GM18502 (cell line): Measurements from ENCODE around the gene CACNA1A.

Source experiments
- ATAC-seq: cut with Tn5 transposase; IDR thresholded peaks from one replicate; pipeline ENCODE4 v1.9.1; 2021; ENCODE audit warnings: mild to moderate bottlenecking; ENCODE audit not compliant: unreplicated experiment, poor library complexity

The CACNA1A gene

DNA sequence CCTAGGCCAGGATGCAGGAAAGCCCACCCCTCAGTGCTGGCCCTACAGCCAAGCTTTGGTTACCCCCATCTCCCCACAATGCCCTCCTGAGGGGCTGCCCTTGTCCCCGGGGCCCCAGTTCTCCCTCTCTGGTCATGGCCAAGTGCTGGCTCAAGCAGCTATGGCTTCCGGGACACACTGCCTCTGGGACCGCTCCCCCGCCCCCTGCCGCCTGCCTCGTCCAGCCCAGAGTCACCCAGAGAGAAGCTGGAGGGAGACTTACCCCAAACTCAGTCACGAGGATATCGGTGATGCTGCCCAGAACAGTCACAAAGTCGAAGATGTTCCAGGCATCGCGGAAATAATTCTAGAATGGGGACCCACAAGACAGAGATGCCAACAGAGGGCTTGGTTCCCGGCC, 261.4 kb downstream of the CACNA1A start:
- no peak for ATAC-seq

DNA sequence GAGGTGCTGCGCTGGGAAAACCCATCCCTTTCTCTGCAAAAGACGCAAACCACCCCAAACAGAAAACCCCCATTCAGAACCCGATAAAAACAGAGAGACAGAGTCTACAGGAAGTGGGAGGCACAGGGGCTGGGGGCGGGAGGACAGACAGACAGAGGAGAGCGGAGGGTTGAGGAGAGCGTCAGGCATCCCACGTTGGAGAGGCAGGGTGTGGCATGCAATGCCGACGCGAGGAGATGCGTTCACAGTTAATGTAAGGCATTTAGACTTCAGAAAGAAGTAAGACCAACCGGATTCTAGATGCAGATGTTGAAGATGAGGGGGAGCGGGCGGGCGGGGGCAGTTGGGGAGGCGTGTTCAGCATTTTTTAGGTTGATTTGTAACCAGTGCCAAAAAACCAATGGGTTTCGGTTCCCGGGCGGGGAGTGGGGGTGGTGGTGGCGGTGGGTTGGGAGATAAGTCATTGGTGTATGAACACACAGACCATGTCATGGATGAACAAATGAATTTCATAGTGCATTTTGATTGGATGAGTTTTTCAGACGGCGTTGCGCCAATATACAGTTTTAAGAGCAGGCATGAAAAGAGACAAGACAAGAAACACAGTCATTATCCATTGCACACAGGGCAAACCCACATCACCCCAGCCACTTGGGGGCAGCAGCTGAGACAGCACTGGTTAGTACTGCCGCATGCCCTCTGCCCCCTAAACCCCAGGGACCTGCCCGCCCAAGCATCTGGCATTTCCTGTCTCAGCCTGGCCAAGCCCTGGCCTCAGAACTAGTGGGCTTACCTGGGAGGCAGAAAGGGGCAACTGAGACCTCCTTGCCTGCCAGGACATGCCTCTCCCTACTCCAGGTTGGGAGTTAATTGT, 264.8 kb downstream of the CACNA1A start:
- no peak for ATAC-seq

DNA sequence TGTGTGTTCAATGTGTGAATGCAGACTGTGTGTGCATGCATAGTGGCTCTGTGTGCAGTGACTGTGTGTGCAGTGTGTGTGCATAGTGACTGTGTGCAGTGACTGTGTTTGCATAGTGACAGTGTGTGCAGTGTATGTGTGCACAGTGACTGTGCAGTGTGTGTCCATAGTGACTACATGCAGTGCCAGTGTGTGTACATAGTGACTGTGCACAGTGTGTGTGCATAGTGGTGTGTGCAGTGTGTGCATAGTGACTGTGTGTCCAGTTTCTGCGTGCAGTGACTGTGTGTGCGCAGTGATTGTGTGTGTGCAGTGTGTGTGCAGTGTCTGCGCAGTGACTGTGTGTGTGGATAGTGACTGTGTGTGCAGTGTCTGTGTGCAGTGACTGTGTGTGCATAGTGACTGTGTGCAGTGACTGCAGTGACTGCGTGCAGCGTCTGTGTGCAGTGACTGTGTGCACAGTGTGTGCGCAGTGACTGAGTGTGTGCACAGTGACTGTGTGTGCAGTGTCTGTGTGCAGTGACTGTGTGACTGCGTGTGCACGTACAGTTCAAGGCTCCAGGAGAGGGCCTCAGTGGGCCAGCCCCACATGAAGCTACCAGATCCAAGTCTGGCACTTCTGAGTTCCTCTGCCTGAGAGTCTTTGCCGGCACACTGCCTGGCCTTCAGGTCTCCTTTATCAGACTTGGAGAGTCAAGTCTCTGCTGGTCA, 265.8 kb downstream of the CACNA1A start:
- no peak for ATAC-seq

DNA sequence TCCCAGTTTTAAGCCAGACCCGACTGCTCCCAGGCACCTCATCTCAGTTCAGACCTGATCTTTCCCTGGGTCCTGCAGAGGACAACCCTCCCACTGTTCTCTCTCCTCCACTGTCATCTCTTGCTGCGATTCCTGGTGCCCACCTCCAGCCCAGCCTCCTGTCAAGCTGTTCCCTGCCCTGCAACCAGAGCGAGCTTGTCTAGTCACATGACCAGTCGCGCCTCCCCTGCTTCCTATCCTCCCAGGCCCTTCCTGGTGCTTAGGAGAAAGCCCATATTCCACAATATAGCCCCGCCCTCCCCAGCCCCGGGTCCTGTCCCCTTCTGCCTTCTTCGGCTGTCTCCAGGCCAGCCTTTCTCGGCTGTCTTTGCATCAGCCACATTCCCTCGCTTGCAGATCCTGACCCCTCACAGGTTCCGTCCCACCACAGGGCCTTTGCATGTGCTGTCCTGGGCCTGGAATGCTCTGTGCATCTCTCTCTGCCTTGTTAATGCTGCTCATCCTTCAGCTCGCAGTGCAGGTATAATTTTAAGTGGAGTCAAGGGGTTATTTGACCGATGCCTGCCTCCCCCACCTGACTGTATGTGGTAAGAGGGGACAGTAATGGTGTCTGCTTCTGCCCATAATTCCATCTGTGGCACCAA, 267.3 kb downstream of the CACNA1A start:
- ATAC-seq, result no peak

DNA sequence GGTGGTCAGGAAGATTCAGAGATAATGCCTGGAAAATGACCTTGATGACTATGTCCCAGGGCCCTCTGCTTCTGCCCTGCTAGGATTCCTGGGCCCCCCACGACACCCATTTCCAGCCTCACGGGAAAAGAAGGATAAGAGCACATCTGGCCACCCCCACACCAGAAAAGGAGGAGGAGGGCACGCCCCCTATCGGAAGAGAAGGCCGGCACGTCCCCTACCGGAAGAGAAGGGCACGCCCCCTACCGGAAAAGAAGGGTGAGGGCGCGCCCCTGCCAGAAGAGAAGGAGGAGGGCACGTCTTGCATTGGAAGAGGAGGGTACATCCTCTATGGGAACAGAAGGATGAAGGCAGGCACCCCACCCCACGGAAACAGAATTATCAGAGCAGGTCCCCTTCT, 271.8 kb downstream of the CACNA1A start:
- no peak for ATAC-seq

DNA sequence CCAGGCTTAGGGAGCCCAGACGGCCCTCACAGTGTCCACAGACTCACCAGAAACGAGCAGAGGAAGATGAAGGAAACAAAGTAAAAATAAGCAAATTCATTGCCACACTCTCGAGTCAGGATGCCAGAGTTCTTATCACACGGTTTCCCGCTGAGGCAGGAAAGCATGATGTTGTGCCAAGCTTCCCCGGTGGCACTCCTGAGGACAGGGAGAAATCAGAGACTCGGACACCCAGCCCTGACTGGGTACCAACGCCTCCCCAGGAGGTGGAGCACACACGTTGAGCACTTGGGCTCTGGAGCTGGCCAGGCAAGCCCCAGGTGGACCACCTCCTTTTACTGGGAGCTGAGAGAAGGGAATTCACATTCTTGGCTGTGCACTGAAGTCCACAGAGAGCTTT, 274.6 kb downstream of the CACNA1A start:
- no peak for ATAC-seq

DNA sequence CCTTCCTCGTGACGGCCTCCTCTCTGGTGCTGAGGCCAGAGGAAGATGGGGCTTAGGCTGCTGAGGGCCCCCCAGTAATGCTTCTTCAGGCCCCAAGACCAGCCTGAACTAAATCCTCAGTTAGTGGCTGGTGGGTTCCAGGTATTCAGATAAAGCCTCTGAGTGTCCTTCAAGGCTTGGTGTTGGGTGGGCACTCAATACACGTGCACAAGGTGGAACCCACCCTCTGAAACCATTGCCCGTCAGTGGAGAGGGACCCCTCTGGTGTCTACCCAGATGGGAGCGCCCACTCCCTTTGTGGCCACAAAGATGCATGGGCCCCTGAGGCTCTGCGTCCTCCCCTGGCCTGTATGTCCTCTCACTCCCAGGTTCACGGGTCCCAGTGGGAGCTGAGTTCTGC, 277.0 kb downstream of the CACNA1A start:
- ATAC-seq, result no peak

DNA sequence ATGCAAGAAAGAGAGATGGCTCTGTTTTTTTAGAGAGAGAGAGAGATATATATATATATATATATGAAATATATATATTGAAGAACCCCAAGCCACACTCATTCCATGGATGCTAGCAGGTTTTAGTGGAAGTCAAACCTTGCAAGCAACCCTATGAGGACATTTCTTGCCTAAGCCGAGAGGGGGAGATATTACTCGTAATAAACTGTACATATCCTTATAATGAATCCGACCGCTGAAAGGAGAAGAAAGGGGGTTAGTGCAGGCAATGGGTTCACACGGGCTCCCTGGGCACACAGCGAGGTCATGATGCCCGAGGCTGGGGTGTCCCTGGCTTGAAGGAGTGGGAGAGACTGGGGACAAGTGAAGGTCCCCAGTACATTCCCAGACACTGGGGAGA, 277.7 kb downstream of the CACNA1A start:
- no peak for ATAC-seq

DNA sequence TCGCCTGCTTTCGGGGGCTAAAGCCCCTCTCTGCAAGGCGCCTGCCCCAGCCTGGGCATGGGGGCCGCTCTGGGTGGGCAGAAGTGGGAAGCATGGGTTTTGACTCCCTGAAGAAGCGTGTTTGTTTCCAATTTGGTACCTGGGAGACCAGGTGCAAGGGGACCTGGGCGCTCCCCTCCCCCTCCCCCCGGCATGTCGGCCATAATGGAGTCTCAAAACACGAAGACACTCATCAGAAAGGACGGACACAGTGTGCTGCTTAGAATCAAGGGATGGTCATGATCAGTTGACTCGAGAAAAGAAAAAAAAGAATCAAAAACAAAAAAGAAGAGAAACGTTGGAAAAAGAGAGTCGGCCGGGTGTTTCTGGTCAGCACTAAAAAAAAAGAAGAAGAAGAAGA, 279.3 kb downstream of the CACNA1A start:
- ATAC-seq, result no peak

DNA sequence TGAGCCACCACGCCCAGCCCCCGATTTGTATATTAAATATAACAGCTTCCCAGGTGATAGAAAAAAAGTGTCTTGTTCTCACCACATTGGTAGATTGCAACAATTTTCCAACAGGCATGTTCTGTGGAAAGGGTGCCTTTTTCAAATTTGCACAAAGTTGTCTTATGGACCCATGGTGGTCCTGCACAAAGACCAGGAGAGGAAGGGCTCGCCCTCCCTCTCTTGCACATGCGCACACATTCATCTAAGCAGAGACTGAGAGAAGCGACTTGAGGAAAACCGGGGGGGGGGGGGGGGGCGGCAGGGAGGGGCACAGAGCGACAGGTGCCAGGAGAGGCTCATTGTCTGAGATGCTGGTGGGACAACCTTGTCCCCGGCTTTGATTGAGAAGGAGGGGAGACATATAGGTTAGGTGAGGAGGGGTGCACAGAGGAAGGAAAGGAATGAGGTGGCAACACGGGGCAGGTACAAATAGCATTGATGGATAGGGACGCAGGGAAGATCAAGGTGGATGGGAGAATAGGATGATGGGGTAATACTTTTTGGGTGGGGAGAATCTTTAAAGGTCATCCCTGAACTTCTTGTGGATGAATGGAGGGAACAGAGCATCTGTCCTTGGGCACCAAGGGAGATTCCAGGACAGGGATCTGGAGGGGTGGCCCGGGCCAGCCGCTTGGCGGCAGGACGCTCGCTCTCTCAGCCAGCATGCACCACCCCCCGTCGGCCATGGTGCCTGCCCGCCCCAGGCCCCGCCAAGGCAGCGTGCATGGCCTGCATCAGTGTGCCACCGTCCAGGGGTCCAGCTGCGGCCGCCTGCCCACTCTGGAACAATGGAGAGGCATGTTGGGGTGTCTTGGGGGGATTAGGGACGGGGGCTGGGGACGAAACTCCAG, 280.1 kb downstream of the CACNA1A start:
- ATAC-seq, result no peak

DNA sequence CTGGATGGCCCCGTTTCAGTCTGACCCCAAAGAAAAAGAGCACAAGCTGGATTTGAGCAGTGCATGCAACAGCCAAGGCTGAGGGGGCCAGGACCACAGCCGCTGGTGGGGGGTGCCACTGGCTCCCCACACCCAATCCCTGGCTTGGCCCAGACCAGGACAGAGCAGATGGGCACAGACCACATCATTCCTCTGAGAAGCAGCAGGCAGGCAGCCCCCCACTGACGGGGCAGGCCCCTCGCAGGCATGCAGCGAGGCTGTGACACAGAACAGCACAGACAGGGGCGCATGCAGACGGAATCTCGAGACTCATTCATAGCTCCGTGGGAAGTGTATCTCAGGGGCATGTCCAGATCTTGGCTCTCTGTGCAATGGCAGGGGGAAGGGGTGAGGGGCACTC, 281.2 kb downstream of the CACNA1A start:
- ATAC-seq, result no peak

DNA sequence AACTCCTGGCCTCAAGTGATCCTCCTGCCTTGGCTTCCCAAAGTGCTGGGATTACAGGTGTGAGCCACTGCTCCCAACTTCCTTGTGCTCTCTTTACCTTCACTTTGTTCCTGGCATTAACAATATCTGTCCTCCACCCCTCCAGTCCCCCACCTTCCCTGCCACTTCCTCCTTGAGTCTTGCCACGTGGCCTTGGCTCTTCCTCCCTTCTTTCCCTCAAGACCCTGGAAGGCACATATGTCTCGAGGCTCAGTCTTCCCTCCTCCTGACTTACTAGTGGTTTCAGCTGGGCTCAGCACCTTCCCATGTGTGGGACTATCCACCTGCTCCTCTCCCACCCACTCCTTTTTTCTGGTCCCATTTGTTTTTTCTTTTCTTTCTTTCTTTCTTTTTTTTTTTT, 285.4 kb downstream of the CACNA1A start:
- no peak for ATAC-seq

DNA sequence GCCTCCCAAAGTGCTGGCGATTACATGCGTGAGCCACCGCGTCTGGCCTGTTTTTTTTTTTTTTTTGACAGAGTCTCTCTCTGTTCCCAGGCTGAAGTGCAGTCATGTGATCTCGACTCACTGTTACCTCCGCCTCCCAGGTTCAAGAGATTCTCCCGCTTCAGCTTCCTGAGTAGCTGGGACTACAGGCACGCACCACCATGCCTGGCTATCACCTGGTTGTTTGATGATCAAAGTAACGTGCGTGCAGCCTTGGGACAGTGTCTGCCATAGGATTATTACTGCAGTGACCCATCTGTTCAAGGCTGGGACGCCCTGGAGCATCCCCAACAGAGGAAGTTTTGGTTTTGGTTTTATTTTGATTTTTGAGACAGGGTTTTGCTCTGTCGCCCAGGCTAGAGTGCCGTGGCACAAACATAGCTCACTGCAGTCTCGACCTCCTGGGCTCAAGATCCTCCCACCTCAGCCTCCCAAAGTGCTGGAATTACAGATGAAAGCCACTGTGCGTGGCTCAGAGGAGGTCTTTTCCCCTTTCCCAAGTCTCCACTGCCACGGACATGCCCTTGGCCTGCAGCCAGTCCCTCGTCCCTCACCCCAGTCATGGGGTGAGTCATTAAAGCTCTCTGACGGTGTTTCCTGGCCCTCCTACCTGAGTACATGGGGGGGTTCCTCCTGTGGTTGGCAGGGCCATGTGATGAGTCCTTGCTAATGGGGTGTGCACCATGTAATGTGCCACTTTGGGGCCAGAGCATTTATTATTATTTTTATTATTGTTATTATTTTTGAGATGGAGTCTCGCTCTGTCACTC, 290.5 kb downstream of the CACNA1A start:
- ATAC-seq, result no peak

DNA sequence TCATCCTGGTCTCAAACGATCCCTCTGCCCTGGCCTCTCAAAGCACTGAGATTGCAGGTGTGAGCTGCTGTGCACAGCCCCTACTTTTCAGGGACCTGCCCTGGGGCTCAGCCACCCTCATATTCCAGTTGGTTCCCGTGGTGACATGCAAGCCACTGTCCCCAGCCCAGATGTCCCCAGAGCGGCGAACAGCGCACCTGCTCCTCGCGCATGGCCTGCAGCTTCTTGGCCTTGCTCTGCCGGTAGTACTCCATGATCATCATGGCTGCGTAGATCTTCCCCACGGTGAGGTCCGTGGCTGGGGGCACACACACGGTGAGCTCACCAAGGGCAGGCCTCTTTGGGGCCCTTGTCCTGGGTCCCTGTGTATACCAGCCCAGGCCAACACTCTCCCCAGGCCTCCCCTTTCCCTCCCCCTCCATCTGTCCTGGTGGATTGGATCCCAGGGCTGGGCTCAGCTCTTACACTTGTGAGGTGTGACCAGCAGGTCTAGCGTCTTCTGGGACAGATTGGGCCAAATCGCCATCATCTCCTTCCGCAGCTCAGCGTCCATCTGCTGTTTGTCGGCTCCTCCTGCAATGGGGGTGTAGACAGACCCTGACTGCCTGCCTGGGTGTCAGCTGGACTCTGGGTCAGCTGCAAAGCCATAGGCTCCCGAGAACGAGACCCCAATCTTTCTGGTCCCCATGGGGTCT, 292.1 kb downstream of the CACNA1A start:
- ATAC-seq, result no peak

DNA sequence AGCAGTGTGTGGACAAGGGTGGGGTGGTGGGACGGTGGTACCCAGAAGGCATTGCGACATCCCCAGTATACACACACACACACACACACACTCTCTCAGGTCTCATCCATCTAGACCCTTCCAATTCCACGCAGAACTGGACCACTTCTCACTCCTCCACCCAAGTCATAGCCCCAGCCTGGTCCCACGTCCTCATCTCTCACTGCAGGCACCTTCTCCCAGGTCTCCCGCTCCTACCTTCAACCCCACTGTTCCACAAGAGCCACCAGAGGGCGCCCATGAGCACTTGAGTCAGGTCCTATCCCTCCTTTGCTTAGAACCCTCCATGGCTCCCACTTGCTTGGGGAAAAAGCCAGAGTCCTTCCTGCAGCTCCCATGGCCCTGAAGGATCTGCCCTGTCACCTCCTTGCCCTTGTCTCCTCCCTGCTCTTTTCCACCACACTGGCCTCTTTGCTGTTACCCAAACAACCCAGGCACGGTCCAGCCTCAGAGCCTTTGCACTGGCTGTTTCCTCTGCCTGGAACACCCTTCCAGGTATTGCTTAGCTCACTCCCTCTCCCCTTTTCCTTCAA, 293.4 kb downstream of the CACNA1A start:
- ATAC-seq, result no peak

DNA sequence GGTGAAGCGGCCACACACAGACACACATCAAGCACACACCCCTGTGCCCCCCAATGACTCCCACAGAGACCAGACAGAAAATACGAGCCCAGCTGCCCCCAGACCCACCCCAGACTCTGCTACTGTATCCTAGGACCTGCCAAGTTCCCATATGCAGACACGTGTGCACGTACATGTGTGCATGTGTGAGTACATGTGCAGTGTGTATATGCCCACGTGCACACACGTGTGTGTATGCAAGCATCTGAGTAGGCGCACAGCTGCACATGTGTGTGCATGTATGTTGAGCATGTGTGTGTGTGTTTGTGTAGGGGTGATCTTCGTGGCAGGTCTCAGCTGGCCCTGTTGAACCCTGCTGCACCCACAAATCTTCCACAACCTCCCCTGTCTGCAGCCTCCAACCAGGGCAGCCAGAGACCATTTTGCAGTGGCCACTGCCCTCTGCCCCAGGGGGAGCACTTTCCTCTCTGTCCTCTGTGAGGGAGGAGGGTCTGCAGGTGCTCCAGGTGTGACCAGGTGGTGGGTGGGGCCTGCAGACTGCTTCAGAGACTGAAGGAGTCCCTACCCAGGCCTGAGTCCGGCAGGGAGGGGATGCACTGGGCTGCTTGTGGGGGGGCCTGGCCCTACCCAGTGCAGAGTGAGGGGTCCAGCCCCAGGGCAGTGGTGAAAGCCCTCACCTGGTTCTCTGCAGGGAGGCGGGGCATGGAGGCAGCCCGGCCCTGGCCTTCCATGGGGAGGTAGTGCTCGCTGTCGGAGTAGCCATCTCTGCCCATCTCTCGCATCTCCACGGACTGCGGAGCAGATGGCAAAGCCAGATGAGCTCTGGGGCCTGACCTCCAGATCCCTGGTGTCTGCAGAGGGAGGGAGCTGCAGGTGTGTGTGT, 294.6 kb downstream of the CACNA1A start:
- ATAC-seq, result no peak

DNA sequence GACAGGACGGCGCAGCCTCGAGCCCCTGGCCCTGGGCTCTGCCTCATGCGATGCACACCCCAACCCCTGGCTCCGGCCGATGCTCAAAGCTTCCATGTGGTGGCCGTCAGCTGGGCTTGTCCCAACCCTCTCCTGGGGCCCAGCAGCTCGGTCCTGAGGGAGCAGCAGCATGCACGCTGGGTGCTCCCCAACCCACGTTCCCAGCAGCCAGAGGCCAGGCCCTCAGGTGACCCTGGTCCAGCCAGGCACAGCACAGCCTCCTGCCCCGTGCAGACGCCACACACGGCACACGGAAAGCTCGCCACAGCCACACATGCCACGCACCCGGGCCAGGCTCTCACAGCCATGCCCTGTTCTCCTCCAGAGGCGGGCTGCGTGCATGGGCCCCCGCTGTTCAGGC, 295.3 kb downstream of the CACNA1A start:
- no peak for ATAC-seq

DNA sequence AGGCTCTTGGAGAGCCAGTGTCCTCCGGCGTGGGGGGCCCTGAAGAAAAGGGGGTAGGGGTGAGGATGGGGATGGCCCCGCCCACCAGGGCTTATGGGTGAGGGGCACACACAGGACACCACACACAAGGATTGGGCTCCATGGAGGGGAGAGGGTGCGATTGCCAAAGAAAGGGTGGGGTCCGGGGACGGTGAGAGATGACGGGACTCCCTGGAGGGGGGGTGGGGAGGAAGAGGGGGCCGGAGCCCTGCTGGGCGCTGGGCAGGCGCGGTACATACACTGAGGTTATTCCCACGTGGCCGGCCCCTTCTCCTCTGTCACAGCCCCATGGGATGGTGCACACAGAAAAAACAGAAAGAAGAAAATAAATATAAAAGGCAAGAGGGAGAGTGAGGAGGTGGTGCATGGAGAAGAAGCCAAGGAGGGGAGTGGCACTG, 295.9 kb downstream of the CACNA1A start:
- ATAC-seq, result no peak
